H9 (cell line): ENCODE measurements around the gene OXLD1. TPM values are rescaled to one million over a fixed set of nuclear protein-coding genes. Genes with fewer than 3 reads are reported as not detected.

Source experiments
- DNase-seq: peaks from one replicate; pipeline ENCODE4 v3.0.0-alpha.2; 2017
- H2AFZ ChIP-seq: one replicate; pipeline ENCODE4 v1.6.1; 2013; ENCODE audit warnings: mild to moderate bottlenecking, low read length, control low read depth, moderate library complexity
- H2AK5ac ChIP-seq: 2 replicates; pipeline ENCODE4 v1.6.1; 2013; ENCODE audit warnings: low read length, control low read depth, mixed read lengths; ENCODE audit not compliant: insufficient read length
- H2BK120ac ChIP-seq: one replicate; pipeline ENCODE4 v1.6.1; 2013; ENCODE audit warnings: low read depth, mild to moderate bottlenecking, low read length, control low read depth, inconsistent platforms; ENCODE audit not compliant: poor library complexity, severe bottlenecking
- H2BK12ac ChIP-seq: 2 replicates; pipeline ENCODE4 v1.6.1; 2013; ENCODE audit warnings: low read length, control low read depth, mixed read lengths, low read depth; ENCODE audit not compliant: insufficient read length
- H2BK15ac ChIP-seq: 2 replicates; pipeline ENCODE4 v1.6.1; 2013; ENCODE audit warnings: low read depth, low read length, control low read depth
- H2BK20ac ChIP-seq: one replicate; pipeline ENCODE4 v1.6.1; 2013; ENCODE audit warnings: low read depth, mild to moderate bottlenecking, low read length, control low read depth, inconsistent platforms; ENCODE audit not compliant: poor library complexity, severe bottlenecking
- H2BK5ac ChIP-seq: 2 replicates; pipeline ENCODE4 v1.6.1; 2013; ENCODE audit warnings: low read length, control low read depth, mixed read lengths; ENCODE audit not compliant: insufficient read length
- H3K14ac ChIP-seq: 2 replicates; pipeline ENCODE4 v1.6.1; 2013; ENCODE audit warnings: low read length, control low read depth; ENCODE audit not compliant: insufficient read depth
- H3K18ac ChIP-seq: 2 replicates; pipeline ENCODE4 v1.6.1; 2013; ENCODE audit warnings: low read depth, mild to moderate bottlenecking, mixed read lengths, low read length, control low read depth; ENCODE audit not compliant: insufficient read length
- H3K23ac ChIP-seq: 2 replicates; pipeline ENCODE4 v1.6.1; 2013; ENCODE audit warnings: low read length, control low read depth, mixed read lengths, low read depth; ENCODE audit not compliant: insufficient read length
- H3K23me2 ChIP-seq: 2 replicates; pipeline ENCODE4 v1.6.1; 2013; ENCODE audit warnings: low read depth, mild to moderate bottlenecking, mixed read lengths, low read length, control low read depth; ENCODE audit not compliant: insufficient read length, poor library complexity, severe bottlenecking
- H3K27ac ChIP-seq: 2 replicates; pipeline ENCODE4 v1.5.1; 2013; ENCODE audit warnings: low read length, control low read depth, mixed read lengths, low read depth; ENCODE audit not compliant: insufficient read length
- H3K27me3 ChIP-seq: 2 replicates; pipeline ENCODE4 v1.6.1; 2013; ENCODE audit warnings: low read length, control low read depth, inconsistent platforms; ENCODE audit not compliant: insufficient read depth
- H3K4ac ChIP-seq: 2 replicates; pipeline ENCODE4 v1.6.1; 2013; ENCODE audit warnings: low read depth, mild to moderate bottlenecking, control low read depth, inconsistent platforms, low read length, moderate library complexity
- H3K4me1 ChIP-seq: 2 replicates; pipeline ENCODE4 v1.6.1; 2013; ENCODE audit warnings: low read length, control low read depth, inconsistent platforms; ENCODE audit not compliant: insufficient read depth
- H3K4me2 ChIP-seq: 2 replicates; pipeline ENCODE4 v1.6.1; 2013; ENCODE audit warnings: low read length, control low read depth, mixed read lengths; ENCODE audit not compliant: insufficient read length, insufficient read depth
- H3K56ac ChIP-seq: 2 replicates; pipeline ENCODE4 v1.6.1; 2013; ENCODE audit warnings: low read depth, mild to moderate bottlenecking, mixed read lengths, low read length, control low read depth; ENCODE audit not compliant: insufficient read length
- H3K79me1 ChIP-seq: 2 replicates; pipeline ENCODE4 v1.6.1; 2013; ENCODE audit warnings: low read depth, mild to moderate bottlenecking, moderate library complexity, low read length, control low read depth, inconsistent platforms; ENCODE audit not compliant: insufficient read depth, poor library complexity, severe bottlenecking
- H3K79me2 ChIP-seq: 2 replicates; pipeline ENCODE4 v1.6.1; 2013; ENCODE audit warnings: low read length, control low read depth, inconsistent platforms; ENCODE audit not compliant: insufficient read depth
- H3K9ac ChIP-seq: 2 replicates; pipeline ENCODE4 v1.6.1; 2013; ENCODE audit warnings: low read length, control low read depth, mixed read lengths; ENCODE audit not compliant: insufficient read length; ENCODE audit errors: extremely low read depth
- H3K9me3 ChIP-seq: one replicate; pipeline ENCODE4 v1.6.1; 2013; ENCODE audit warnings: low read depth, low read length, inconsistent platforms; ENCODE audit not compliant: control insufficient read depth
- H3T11ph ChIP-seq: one replicate; pipeline ENCODE4 v1.6.1; 2013; ENCODE audit warnings: mild to moderate bottlenecking, low read length, control low read depth, inconsistent platforms
- H4K20me1 ChIP-seq: one replicate; pipeline ENCODE4 v1.6.1; 2013; ENCODE audit not compliant: control insufficient read depth, insufficient read length, insufficient read depth
- H4K5ac ChIP-seq: 2 replicates; pipeline ENCODE4 v1.6.1; 2013; ENCODE audit warnings: low read depth, mild to moderate bottlenecking, mixed read lengths, low read length, control low read depth; ENCODE audit not compliant: insufficient read length
- H4K8ac ChIP-seq: replicated peaks from 2 replicates; pipeline ENCODE4 v1.6.1; 2013; ENCODE audit warnings: low read length, control low read depth, mixed read lengths, low read depth; ENCODE audit not compliant: insufficient read length
- H4K91ac ChIP-seq: 2 replicates; pipeline ENCODE4 v1.6.1; 2013; ENCODE audit warnings: low read depth, mild to moderate bottlenecking, moderate library complexity, mixed read lengths, low read length, control low read depth; ENCODE audit not compliant: insufficient read length
- H3K27ac Mint-ChIP-seq, 3 experiments: 2 replicates in 2 of 3; 3 replicates in 1 of 3; pipeline ENCODE4 v1.8.0; 2020 to 2021; ENCODE audit warnings: mixed read lengths in 3 of 3, mild to moderate bottlenecking in 1 of 3, moderate library complexity in 1 of 3
- H3K27me3 Mint-ChIP-seq: 2 replicates; pipeline ENCODE4 v1.8.0; 2021; ENCODE audit warnings: low read depth, mild to moderate bottlenecking, moderate library complexity, mixed read lengths
- H3K36me3 Mint-ChIP-seq, 3 experiments: 2 replicates in 2 of 3; 3 replicates in 1 of 3; pipeline ENCODE4 v1.8.0; 2020 to 2021; ENCODE audit warnings: low read depth in 3 of 3, mixed read lengths in 3 of 3; ENCODE audit not compliant: insufficient read depth in 1 of 3
- H3K4me1 Mint-ChIP-seq, 2 experiments: 2 replicates each; pipeline ENCODE4 v1.8.0; 2020; ENCODE audit warnings: mixed read lengths in 2 of 2
- H3K4me3 Mint-ChIP-seq, 2 experiments: 2 replicates in 1 of 2; 3 replicates in 1 of 2; pipeline ENCODE4 v1.8.0; 2020 to 2021; ENCODE audit warnings: mild to moderate bottlenecking in 2 of 2, mixed read lengths in 2 of 2, moderate library complexity in 1 of 2
- H3K9me3 Mint-ChIP-seq, 2 experiments: 2 replicates in 1 of 2; 3 replicates in 1 of 2; pipeline ENCODE4 v1.8.0; 2020; ENCODE audit warnings: mild to moderate bottlenecking in 2 of 2, mixed read lengths in 2 of 2, moderate library complexity in 1 of 2
- WGBS: extraction: QIAGEN DNeasy Blood & Tissue Kit; methylation state at CpG from one replicate; pipeline ENCODE4 v1.1.7; 2013; ENCODE audit warnings: missing lambda C conversion rate, low lambda C conversion rate, mixed read lengths; ENCODE audit not compliant: insufficient read length; ENCODE audit errors: extremely low coverage; 5-methylcytosine and 5-hydroxymethylcytosine counted together
- long read RNA-seq: library from polyadenylated mRNA; unstranded; transcript quantifications from one replicate; pipeline ENCODE4 v2.0.0, GENCODE V29; 2020
- total RNA-seq: library from RNA; stranded (reverse); gene quantifications from 2 replicates; pipeline ENCODE4 v1.2.1, GENCODE V29; 2021
- TF ChIP-seq, protein P1 (sequence below): fragments of 200-600 bp; sonication (generic); conservative IDR thresholded peaks from 3 replicates; pipeline ENCODE4 v1.8.0; 2021; ENCODE audit warnings: antibody characterized with exemption, mild to moderate bottlenecking

Gene OXLD1
- total RNA-seq = 20.2 and 25.0 TPM in 2 replicates
- long read RNA-seq, transcript OXLD1-206 (1 exons, 1,600 nt) = major isoform, 70 of 85 reads
- long read RNA-seq, partial matches to known transcripts = 0 of 85 reads
- long read RNA-seq, other reads (novel, unspliced or antisense) = 1 of 85 reads

DNA sequence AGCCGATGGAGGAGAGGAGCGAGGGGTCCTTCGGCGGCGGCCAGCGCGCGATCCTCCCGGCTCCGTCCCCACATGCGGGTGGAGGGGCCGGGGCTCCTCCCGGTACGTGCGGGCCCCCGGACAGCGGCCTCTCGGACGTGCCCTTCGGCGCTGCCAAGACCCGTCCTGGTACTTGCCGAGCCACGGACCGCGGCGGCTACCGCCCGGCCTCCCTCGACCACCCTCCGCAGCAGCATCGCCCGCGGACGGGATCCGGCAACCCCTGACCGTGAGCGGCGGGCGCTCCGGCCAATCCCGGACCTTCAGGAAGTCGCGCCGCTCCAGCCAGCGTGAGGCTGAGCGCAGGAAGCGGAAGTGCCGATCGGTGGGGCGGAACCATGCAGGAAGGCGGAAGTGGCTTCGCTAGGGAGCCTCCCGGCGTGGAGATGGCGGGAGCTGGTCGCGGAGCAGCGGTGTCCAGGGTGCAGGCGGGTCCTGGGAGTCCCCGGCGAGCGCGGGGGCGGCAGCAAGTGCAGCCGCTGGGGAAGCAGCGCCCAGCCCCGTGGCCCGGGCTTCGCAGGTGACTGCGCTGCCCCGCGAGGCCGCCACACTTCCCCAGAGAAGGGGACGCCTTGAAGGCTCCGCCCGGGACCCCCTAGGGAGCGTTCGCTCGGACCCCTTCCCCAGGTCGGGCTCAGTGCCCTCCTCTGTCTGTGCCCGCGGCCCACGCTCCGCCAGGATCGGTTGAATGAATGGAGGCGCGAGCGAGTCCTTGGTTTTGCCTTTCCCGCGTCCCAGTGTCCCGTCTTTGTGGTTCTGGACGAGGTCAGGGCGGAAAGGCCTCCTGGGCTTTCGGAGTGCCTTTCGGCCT is at the start of gene OXLD1, which contains the start of gene CCDC137:
OXLD1 (minus strand) TSS at position 264 of the 850 bp plus-strand sequence; CDS start at position 236, 28 bp downstream.
CCDC137 (plus strand) TSS at position 396 of the 850 bp plus-strand sequence; CDS start at position 426, 30 bp downstream.
- peaks cover 18 to 19% of the 10 kb centered on the region in 2 experiments for H3K4me1 Mint-ChIP-seq
- peak within 1 kb of the TSS; percentile 97 for H3K4me3 Mint-ChIP-seq
- TF ChIP-seq, protein P1, sequence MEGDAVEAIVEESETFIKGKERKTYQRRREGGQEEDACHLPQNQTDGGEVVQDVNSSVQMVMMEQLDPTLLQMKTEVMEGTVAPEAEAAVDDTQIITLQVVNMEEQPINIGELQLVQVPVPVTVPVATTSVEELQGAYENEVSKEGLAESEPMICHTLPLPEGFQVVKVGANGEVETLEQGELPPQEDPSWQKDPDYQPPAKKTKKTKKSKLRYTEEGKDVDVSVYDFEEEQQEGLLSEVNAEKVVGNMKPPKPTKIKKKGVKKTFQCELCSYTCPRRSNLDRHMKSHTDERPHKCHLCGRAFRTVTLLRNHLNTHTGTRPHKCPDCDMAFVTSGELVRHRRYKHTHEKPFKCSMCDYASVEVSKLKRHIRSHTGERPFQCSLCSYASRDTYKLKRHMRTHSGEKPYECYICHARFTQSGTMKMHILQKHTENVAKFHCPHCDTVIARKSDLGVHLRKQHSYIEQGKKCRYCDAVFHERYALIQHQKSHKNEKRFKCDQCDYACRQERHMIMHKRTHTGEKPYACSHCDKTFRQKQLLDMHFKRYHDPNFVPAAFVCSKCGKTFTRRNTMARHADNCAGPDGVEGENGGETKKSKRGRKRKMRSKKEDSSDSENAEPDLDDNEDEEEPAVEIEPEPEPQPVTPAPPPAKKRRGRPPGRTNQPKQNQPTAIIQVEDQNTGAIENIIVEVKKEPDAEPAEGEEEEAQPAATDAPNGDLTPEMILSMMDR = no peak
- peaks cover 31 to 53% (median 53%) of the 10 kb centered on the region in 3 experiments; a peak in 6 of 7 replicates for H3K36me3 Mint-ChIP-seq
- no peak within 1 kb of the TSS for H2AK5ac ChIP-seq
- H3K23ac ChIP-seq = no peak within 1 kb of the TSS
- peak within 1 kb of the TSS; percentile 58 for H3K14ac ChIP-seq
- peaks cover 2% of the 10 kb centered on the region; the same call in 1 of the 2 replicates for H3K4me1 ChIP-seq
- no peaks in the 10 kb centered on the region for H3K9me3 Mint-ChIP-seq
- H3K23me2 ChIP-seq = peaks cover 3% of the 10 kb centered on the region
- no peak within 1 kb of the TSS; the same call in 1 of the 2 replicates for H2BK15ac ChIP-seq
- H3K4me2 ChIP-seq = peak within 1 kb of the TSS; percentile 89
- H3K27ac Mint-ChIP-seq = peak within 1 kb of the TSS; percentile 87 to 98 (median 92); a peak in 6 of 7 replicates
- H2BK12ac ChIP-seq = no peak within 1 kb of the TSS
- H3K56ac ChIP-seq = no peak within 1 kb of the TSS
- H3K9ac ChIP-seq = peak within 1 kb of the TSS; percentile 86
- no peaks in the 10 kb centered on the region for H3K27me3 ChIP-seq
- no peak within 1 kb of the TSS for H3T11ph ChIP-seq
- H3K79me2 ChIP-seq = peaks cover 4% of the 10 kb centered on the region; the same call in 1 of the 2 replicates
- H2BK20ac ChIP-seq = no peak within 1 kb of the TSS
- no peak within 1 kb of the TSS for H4K91ac ChIP-seq
- no peak within 1 kb of the TSS for H3K4ac ChIP-seq
- DNase-seq = peak; percentile 99
- H3K9me3 ChIP-seq = no peaks in the 10 kb centered on the region
- peaks cover 10% of the 10 kb centered on the region for H3K79me1 ChIP-seq
- H4K5ac ChIP-seq = peak within 1 kb of the TSS; percentile 94
- no peak within 1 kb of the TSS for H4K8ac ChIP-seq
- no peak within 1 kb of the TSS for H2BK5ac ChIP-seq
- H2BK120ac ChIP-seq = no peak within 1 kb of the TSS
- H3K27ac ChIP-seq = no peak within 1 kb of the TSS
- H2AFZ ChIP-seq = no peak within 1 kb of the TSS
- WGBS = no CpG with 5 or more reads among the region's 96 CpGs
- no peak within 1 kb of the TSS for H3K18ac ChIP-seq
- no peaks in the 10 kb centered on the region for H4K20me1 ChIP-seq
- no peaks in the 10 kb centered on the region for H3K27me3 Mint-ChIP-seq
